HEK293T (cell line): ENCODE results near the gene MYRF.

Experiments
- CTCF ChIA-PET: fragments of 350-600 bp; formaldehyde crosslinking; extraction: SDS; loops from one replicate; lab custom pipeline; 2021; ENCODE audit warnings: antibody characterized with exemption, inconsistent platforms; lab: Yijun Ruan, JAX
- POLR2A ChIA-PET: fragments of 350-600 bp; formaldehyde crosslinking; extraction: SDS; loops from one replicate; lab custom pipeline; 2020; ENCODE audit warnings: antibody characterized with exemption, inconsistent platforms; lab: Yijun Ruan, JAX
- DNase-seq: peaks from one replicate; pipeline ENCODE4 v3.0.0; 2012; ENCODE audit warnings: mixed read lengths; ENCODE audit errors: extremely low spot score
- ARNT ChIP-seq: fragments of 450-650 bp; IDR thresholded peaks from 2 replicates; pipeline ENCODE4 v1.6.1; 2017; ENCODE audit warnings: mild to moderate bottlenecking
- BHLHE40 ChIP-seq: fragments of 450-650 bp; IDR thresholded peaks from 2 replicates; pipeline ENCODE4 v1.6.1; 2016; ENCODE audit warnings: mild to moderate bottlenecking, moderate library complexity, borderline replicate concordance
- CTBP1 ChIP-seq: fragments of 450-650 bp; IDR thresholded peaks from 2 replicates; pipeline ENCODE4 v1.6.1; 2016; ENCODE audit warnings: borderline replicate concordance
- ELF4 ChIP-seq: fragments of 450-650 bp; IDR thresholded peaks from 2 replicates; pipeline ENCODE4 v1.6.1; 2017; ENCODE audit warnings: antibody characterized with exemption
- FOXA1 ChIP-seq: fragments of 450-650 bp; IDR thresholded peaks from 2 replicates; pipeline ENCODE4 v1.6.1; 2016; ENCODE audit warnings: mild to moderate bottlenecking
- FOXK2 ChIP-seq: fragments of 450-650 bp; IDR thresholded peaks from 2 replicates; pipeline ENCODE4 v1.6.1; 2016; ENCODE audit warnings: mild to moderate bottlenecking
- FOXM1 ChIP-seq: fragments of 450-650 bp; IDR thresholded peaks from 2 replicates; pipeline ENCODE4 v1.6.1; 2017; ENCODE audit warnings: mild to moderate bottlenecking, borderline replicate concordance
- HDGF ChIP-seq: fragments of 450-650 bp; IDR thresholded peaks from 2 replicates; pipeline ENCODE4 v1.6.1; 2017; ENCODE audit warnings: antibody characterized with exemption, borderline replicate concordance
- L3MBTL2 ChIP-seq: fragments of 450-650 bp; conservative IDR thresholded peaks from 2 replicates; pipeline ENCODE4 v1.6.1; 2016; ENCODE audit warnings: mild to moderate bottlenecking
- LEF1 ChIP-seq: fragments of 450-650 bp; IDR thresholded peaks from 2 replicates; pipeline ENCODE4 v1.6.1; 2017; ENCODE audit warnings: mild to moderate bottlenecking, borderline replicate concordance
- NFRKB ChIP-seq: fragments of 450-650 bp; IDR thresholded peaks from 2 replicates; pipeline ENCODE4 v1.6.1; 2016; ENCODE audit warnings: mild to moderate bottlenecking, moderate library complexity
- SP1 ChIP-seq: fragments of 450-650 bp; IDR thresholded peaks from 2 replicates; pipeline ENCODE4 v1.6.1; 2017
- SUZ12 ChIP-seq: fragments of 450-650 bp; IDR thresholded peaks from 2 replicates; pipeline ENCODE4 v1.6.1; 2016; ENCODE audit warnings: mild to moderate bottlenecking
- TARDBP ChIP-seq: fragments of 450-650 bp; IDR thresholded peaks from 2 replicates; pipeline ENCODE4 v1.6.1; 2016
- ZNF384 ChIP-seq: fragments of 450-650 bp; IDR thresholded peaks from 2 replicates; pipeline ENCODE4 v1.6.1; 2016
- TF ChIP-seq, protein P1 (sequence below): fragments of 450-650 bp; IDR thresholded peaks from 2 replicates; pipeline ENCODE4 v1.6.1; 2016

Gene MYRF

DNA sequence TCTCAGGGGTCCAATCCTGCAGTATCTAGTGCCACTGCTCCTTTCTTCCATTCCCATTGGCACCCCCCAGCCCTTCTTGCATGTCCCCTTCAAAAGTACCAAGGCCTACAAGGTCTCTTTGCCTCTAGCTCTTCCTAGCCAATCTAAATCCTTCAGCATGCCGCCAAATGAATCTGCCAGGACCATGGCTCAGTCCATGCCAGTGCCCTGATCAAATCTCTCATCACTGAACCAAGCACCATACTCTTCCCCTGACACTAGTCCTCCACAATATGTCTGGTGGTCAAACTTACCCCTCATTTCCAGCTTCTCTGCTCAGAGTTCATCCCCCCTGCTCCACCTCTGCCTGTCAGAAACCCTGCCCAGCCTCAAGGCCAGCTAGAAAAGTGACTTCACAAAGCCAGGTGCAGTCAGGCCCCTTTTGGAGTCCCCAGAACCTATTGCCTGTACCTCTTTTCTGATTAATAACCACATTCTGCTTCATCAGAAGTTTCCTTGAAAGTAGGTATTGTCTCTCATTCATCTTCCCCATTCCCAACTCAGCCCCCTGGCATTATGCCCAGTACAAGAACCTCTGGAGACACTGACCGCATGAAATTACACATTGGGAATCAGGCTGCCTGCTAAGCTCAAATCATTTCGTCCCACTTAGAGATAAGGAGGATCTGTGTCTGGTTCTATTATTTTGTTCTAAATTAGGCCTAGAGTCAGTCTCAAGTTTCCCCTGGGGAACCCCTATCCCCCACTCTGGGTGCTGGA lies 51.6 kb downstream of the MYRF start:
- no peak for DNase-seq
- ChIA-PET CTCF (no interaction called here), POLR2A (interaction anchor here (1.0 to 1.7 kb wide), 2 partner anchors 12 to 13 kb away, joined by 3 to 4 read pairs; partner anchors contain the start of gene FADS1)
- no peak for TF ChIP-seq FOXA1
- TF ChIP-seq LEF1, result no peak
- TF ChIP-seq HDGF, result no peak

DNA sequence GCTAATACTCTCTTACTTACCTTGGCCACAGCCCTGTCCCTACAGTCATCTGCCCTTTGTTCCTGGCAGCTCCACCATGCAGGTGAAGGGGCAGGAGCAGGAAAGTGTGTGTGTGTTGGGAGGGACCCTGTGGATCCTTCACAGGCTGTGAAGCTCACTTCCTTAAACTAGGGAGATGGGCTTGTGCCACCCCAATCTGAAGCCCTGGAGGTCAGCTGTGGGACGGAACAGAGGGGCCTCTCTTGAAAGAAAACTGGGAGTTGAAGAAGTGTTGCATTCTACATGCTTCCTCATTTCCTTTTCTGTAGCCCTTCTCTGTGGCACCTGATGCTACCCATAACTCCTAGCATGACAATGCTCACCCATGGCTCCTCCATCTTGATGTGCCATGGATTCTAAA lies 52.7 kb downstream of the MYRF start:
- DNase-seq, result no peak
- ChIA-PET CTCF (no interaction called here), POLR2A (interaction anchor here (0.6 to 1.1 kb wide), 2 partner anchors 9 to 10 kb away, joined by 3 to 4 read pairs; no protein-coding TSS in a partner anchor)
- TF ChIP-seq CTBP1, result no peak
- no peak for TF ChIP-seq FOXM1
- no peak for TF ChIP-seq FOXK2
- TF ChIP-seq ELF4, result no peak
- TF ChIP-seq ZNF384, result no peak
- TF ChIP-seq SUZ12, result no peak
- TF ChIP-seq TARDBP, result no peak
- no peak for TF ChIP-seq HDGF
- no peak for TF ChIP-seq ARNT
- no peak for TF ChIP-seq FOXA1
- TF ChIP-seq SP1, result no peak
- no peak for TF ChIP-seq L3MBTL2
- TF ChIP-seq BHLHE40, result no peak
- TF ChIP-seq LEF1, result no peak
- TF ChIP-seq NFRKB, result no peak

DNA sequence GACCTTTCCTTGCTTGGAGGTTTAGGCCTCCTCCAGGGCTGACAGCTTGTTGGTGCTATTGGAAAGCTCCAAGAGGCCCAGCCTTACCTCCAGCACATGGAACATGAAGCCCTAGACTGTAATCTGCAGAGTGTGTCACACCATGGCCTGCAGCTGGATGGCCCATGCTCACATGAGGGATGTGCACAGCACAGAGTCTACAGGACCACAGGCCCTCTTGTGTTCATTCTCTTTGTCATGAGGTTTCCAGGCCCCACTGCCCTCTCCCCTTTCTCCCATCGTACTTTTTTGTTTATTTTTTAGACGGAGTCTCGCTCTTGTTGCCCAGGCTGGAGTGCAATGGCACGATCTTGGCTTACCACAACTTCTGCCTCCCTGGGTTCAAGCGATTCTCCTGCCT lies 54.3 kb downstream of the MYRF start:
- no peak for DNase-seq
- CTCF ChIA-PET, result interaction anchor here (0.7 kb wide), 1 partner anchor 521 kb away, joined by 5 read pairs; no protein-coding TSS in a partner anchor
- no peak for TF ChIP-seq SUZ12
- TF ChIP-seq FOXA1, result no peak
- TF ChIP-seq ELF4, result no peak
- no peak for TF ChIP-seq HDGF
- TF ChIP-seq TARDBP, result no peak
- no peak for TF ChIP-seq ARNT
- no peak for TF ChIP-seq CTBP1
- TF ChIP-seq, protein P1, sequence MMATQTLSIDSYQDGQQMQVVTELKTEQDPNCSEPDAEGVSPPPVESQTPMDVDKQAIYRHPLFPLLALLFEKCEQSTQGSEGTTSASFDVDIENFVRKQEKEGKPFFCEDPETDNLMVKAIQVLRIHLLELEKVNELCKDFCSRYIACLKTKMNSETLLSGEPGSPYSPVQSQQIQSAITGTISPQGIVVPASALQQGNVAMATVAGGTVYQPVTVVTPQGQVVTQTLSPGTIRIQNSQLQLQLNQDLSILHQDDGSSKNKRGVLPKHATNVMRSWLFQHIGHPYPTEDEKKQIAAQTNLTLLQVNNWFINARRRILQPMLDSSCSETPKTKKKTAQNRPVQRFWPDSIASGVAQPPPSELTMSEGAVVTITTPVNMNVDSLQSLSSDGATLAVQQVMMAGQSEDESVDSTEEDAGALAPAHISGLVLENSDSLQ, result no peak
- no peak for TF ChIP-seq LEF1
- TF ChIP-seq L3MBTL2, result no peak
- no peak for TF ChIP-seq NFRKB
- TF ChIP-seq SP1, result no peak
- no peak for TF ChIP-seq FOXM1
- TF ChIP-seq ZNF384, result no peak
- TF ChIP-seq BHLHE40, result no peak
- no peak for TF ChIP-seq FOXK2
- POLR2A ChIA-PET, result interaction anchor here (1.1 kb wide), 1 partner anchor 15 kb away, joined by 3 read pairs; no protein-coding TSS in a partner anchor

DNA sequence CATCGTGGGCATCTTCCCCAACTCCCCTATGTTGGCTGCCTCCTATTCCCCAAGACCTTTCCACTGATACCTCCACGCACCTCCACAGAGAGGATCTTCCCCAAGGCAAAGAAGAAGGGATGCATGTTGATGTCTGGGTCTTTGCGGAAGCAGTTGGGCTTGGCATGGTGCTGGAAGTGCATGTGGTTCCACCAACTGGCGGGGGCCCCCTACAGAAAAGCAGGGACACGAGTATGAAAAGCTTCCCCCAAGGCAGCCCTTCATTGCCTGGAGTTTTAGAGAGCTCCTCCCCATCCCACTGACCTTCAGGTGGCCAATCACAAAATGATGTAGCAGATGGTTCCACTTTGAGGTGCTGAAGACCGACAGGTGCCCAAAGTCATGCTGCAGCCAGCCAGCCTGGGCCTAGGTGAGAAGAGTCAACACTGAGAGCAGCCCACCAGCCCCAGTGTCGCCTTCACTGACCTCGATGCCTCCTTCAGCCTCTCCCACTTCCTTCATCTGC lies 58.3 kb downstream of the MYRF start:
- no peak for DNase-seq
- ChIA-PET CTCF (no interaction called here), POLR2A (no interaction called here)
- TF ChIP-seq FOXM1, result no peak
- no peak for TF ChIP-seq L3MBTL2
- no peak for TF ChIP-seq ZNF384
- TF ChIP-seq ARNT, result no peak
- TF ChIP-seq NFRKB, result no peak
- no peak for TF ChIP-seq FOXK2
- no peak for TF ChIP-seq ELF4
- no peak for TF ChIP-seq HDGF
- no peak for TF ChIP-seq SUZ12

DNA sequence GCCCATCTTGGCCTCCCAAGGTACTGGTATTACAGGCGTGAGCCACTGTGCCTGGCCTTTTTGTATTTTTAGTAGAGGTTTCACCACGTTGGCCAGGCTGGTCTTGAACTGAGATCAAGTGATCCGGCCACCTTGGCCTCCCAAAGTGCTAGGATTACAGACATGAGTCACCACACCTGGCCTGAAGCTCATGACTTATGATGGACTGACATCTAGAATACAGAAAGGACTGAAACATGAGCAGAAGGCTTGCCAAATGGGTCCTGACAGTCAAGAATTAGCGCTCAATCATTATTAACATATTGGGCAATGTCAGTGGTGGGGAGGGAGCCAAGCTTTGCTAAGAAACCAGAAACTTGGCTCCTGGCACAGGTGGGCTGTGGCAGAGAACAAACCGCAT lies 59.4 kb downstream of the MYRF start:
- ChIA-PET POLR2A (no interaction called here), CTCF (no interaction called here)
- no peak for DNase-seq
- no peak for TF ChIP-seq NFRKB
- no peak for TF ChIP-seq L3MBTL2
- TF ChIP-seq, protein P1, result no peak
- TF ChIP-seq SUZ12, result no peak
- no peak for TF ChIP-seq LEF1
- TF ChIP-seq ELF4, result no peak
- TF ChIP-seq ZNF384, result no peak
- TF ChIP-seq FOXA1, result no peak
- no peak for TF ChIP-seq FOXM1
- TF ChIP-seq ARNT, result no peak
- no peak for TF ChIP-seq HDGF

DNA sequence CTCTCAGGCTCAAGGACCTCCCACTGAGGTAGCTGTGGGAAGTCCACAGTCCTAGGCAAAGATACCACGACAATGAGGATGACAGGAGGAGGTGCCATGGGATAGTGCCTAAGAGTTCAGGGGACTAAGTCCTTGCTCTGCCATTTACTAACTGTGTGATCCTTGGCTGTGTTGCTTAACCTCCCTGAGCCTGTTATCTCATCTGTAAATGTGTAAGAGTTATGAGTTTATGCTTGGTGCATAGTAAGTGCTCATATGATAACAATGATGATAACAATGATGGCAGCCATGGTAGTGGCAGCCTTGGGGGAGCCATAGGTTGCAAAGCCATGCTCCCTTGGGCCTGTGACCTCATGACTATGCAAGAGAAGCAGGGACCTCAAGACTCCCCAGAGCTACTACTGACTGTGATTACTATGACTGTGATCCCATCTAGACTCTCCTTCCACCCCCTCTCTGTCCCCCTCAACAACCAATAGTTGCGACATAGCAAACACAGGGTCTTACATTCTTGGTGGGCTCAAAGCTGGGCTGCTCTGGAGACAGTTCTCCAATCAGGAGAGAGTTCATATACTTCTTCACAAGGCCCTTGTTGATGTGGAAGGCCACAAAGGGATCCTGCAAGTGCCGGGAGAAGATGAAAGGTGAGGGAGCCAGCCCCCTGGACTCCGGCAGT lies 60.4 kb downstream of the MYRF start:
- no peak for TF ChIP-seq FOXM1
- TF ChIP-seq HDGF, result no peak
- CTCF ChIA-PET, result interaction anchor here (3.3 kb wide), 1 partner anchor 16 kb away, joined by 15 read pairs; no protein-coding TSS in a partner anchor
- POLR2A ChIA-PET, result no interaction called here
- DNase-seq, result no peak
